H1 (cell line): ENCODE measurements around the gene STYXL1. TPM values are rescaled to one million over a fixed set of nuclear protein-coding genes. Genes with fewer than 3 reads are reported as not detected.

Experiments used
- CTCF ChIA-PET: fragments of 300-600 bp; sonication (Branson Sonifier 250); formaldehyde crosslinking; loops from one replicate; lab custom pipeline; 2021; ENCODE audit not compliant: partially characterized antibody; lab: Charles Lee
- POLR2A ChIA-PET: fragments of 300-600 bp; sonication (Branson Sonifier 250); formaldehyde crosslinking; loops from one replicate; lab custom pipeline; 2021; ENCODE audit warnings: inconsistent platforms; ENCODE audit not compliant: partially characterized antibody; lab: Charles Lee
- DNase-seq, 2 experiments: peaks; one replicate each; pipeline versions ENCODE4 v3.0.0 to v3.0.0-alpha.2; 2010 to 2022; ENCODE audit warnings: low spot score in 2 of 2, low read depth in 1 of 2, mixed read lengths in 1 of 2
- FAIRE-seq: peaks from 2 replicates; lab custom pipeline; 2011; peaks lifted over from hg19 to GRCh38; lab: Jason Lieb, UNC
- H2AFZ ChIP-seq: 2 replicates; pipeline ENCODE4 v1.8.1; 2012; ENCODE audit warnings: low read length, inconsistent platforms
- H2AK5ac ChIP-seq: 2 replicates; pipeline ENCODE4 v1.6.1; 2013; ENCODE audit warnings: low read depth, low read length
- H2BK120ac ChIP-seq: replicated peaks from 2 replicates; pipeline ENCODE3; 2013; ENCODE audit warnings: low read depth, low read length, inconsistent platforms
- H2BK12ac ChIP-seq: 2 replicates; pipeline ENCODE4 v1.6.1; 2013; ENCODE audit warnings: low read depth, low read length
- H2BK15ac ChIP-seq: 2 replicates; pipeline ENCODE4 v1.6.1; 2013; ENCODE audit warnings: low read length
- H2BK20ac ChIP-seq: 2 replicates; pipeline ENCODE4 v1.6.1; 2013; ENCODE audit warnings: low read length
- H2BK5ac ChIP-seq: 2 replicates; pipeline ENCODE4 v1.6.1; 2013; ENCODE audit warnings: low read depth, low read length
- H3K14ac ChIP-seq: 2 replicates; pipeline ENCODE4 v1.6.1; 2013; ENCODE audit warnings: inconsistent platforms; ENCODE audit not compliant: insufficient read length
- H3K18ac ChIP-seq: 2 replicates; pipeline ENCODE4 v1.6.1; 2013; ENCODE audit warnings: low read length; ENCODE audit errors: extremely low read depth
- H3K23ac ChIP-seq: 2 replicates; pipeline ENCODE4 v1.6.1; 2013; ENCODE audit warnings: inconsistent platforms; ENCODE audit not compliant: insufficient read length
- H3K23me2 ChIP-seq: 2 replicates; pipeline ENCODE4 v1.6.1; 2013; ENCODE audit warnings: low read depth, low read length
- H3K27ac ChIP-seq: 2 replicates; pipeline ENCODE4 v1.6.1; 2011; ENCODE audit warnings: low read depth, low read length, inconsistent platforms
- H3K27me3 ChIP-seq, 4 experiments: replicated peaks in 1 of 4; 1 replicate in 1 of 4; 2 replicates in 3 of 4; pipeline versions ENCODE4 v1.6.1 to v1.8.1; 2011 to 2013; ENCODE audit warnings: low read length in 3 of 4, mild to moderate bottlenecking in 3 of 4, inconsistent platforms in 2 of 4, mixed read lengths in 2 of 4, moderate library complexity in 1 of 4; ENCODE audit not compliant: control insufficient read depth in 3 of 4, insufficient read depth in 3 of 4; ENCODE audit errors: extremely low read depth in 1 of 4
- H3K36me3 ChIP-seq, 4 experiments: 2 replicates each; pipeline versions ENCODE4 v1.6.1 to v1.8.1; 2011 to 2013; ENCODE audit warnings: mild to moderate bottlenecking in 4 of 4, low read length in 3 of 4, moderate library complexity in 2 of 4, control low read depth in 1 of 4, inconsistent platforms in 1 of 4; ENCODE audit not compliant: insufficient read depth in 4 of 4, control insufficient read depth in 2 of 4
- H3K4ac ChIP-seq: replicated peaks from 2 replicates; pipeline ENCODE3; 2013; ENCODE audit warnings: low read length, low read depth, mixed read lengths, inconsistent platforms; ENCODE audit not compliant: insufficient read length
- H3K4me1 ChIP-seq, 4 experiments: replicated peaks in 1 of 4; 1 replicate in 1 of 4; 2 replicates in 3 of 4; pipeline versions ENCODE4 v1.6.1 to v1.8.1; 2011 to 2013; ENCODE audit warnings: low read length in 3 of 4, inconsistent platforms in 2 of 4, mixed read lengths in 1 of 4; ENCODE audit not compliant: insufficient read depth in 4 of 4, control insufficient read depth in 3 of 4
- H3K4me2 ChIP-seq, 2 experiments: 2 replicates each; pipeline versions ENCODE4 v1.6.1 to v1.8.1; 2011 to 2013; ENCODE audit warnings: low read depth in 2 of 2, low read length in 2 of 2, control low read depth in 1 of 2, inconsistent platforms in 1 of 2, mild to moderate bottlenecking in 1 of 2; ENCODE audit not compliant: insufficient read depth in 1 of 2
- H3K4me3 ChIP-seq, 4 experiments: fragments of 200-600, 300-600 bp in 1 of 4; sonication (generic), shearing (Covaris generic), sonication (Bioruptor Twin) in 1 of 4; 2 replicates each; pipeline versions ENCODE4 v1.5.1 to v1.8.1; 2011 to 2016; ENCODE audit warnings: low read length in 4 of 4, low read depth in 3 of 4, control low read depth in 2 of 4, inconsistent platforms in 2 of 4, mild to moderate bottlenecking in 2 of 4, mixed read lengths in 1 of 4, moderate library complexity in 1 of 4; ENCODE audit not compliant: insufficient read depth in 2 of 4; ENCODE audit errors: extremely low read depth in 1 of 4
- H3K56ac ChIP-seq: replicated peaks from 2 replicates; pipeline ENCODE3; 2013; ENCODE audit warnings: low read depth, mild to moderate bottlenecking, mixed read lengths, low read length, inconsistent platforms; ENCODE audit not compliant: insufficient read length
- H3K79me1 ChIP-seq: 2 replicates; pipeline ENCODE4 v1.6.1; 2013; ENCODE audit warnings: low read depth, low read length, control low read depth
- H3K79me2 ChIP-seq, 2 experiments: 2 replicates each; pipeline versions ENCODE4 v1.6.1 to v1.8.1; 2012 to 2013; ENCODE audit warnings: low read length in 2 of 2, mild to moderate bottlenecking in 2 of 2, inconsistent platforms in 1 of 2; ENCODE audit not compliant: insufficient read depth in 2 of 2, control insufficient read depth in 1 of 2
- H3K9ac ChIP-seq, 4 experiments: replicated peaks in 1 of 4; 1 replicate in 1 of 4; 2 replicates in 3 of 4; pipeline versions ENCODE4 v1.6.1 to v1.8.1; 2011 to 2013; ENCODE audit warnings: low read depth in 3 of 4, low read length in 3 of 4, control low read depth in 2 of 4, mild to moderate bottlenecking in 2 of 4, moderate library complexity in 2 of 4, inconsistent platforms in 1 of 4; ENCODE audit errors: extremely low read depth in 1 of 4
- H3K9me3 ChIP-seq, 2 experiments: 2 replicates each; pipeline versions ENCODE4 v1.6.1 to v1.8.1; 2012 to 2013; ENCODE audit warnings: mild to moderate bottlenecking in 2 of 2, moderate library complexity in 2 of 2, control low read depth in 1 of 2, inconsistent platforms in 1 of 2, low read depth in 1 of 2, low read length in 1 of 2, mixed read lengths in 1 of 2; ENCODE audit not compliant: insufficient read depth in 2 of 2
- H4K20me1 ChIP-seq, 2 experiments: replicated peaks in 1 of 2; 2 replicates each; pipeline versions ENCODE3 to v1.8.1; 2011 to 2013; ENCODE audit warnings: inconsistent platforms in 2 of 2, low read length in 2 of 2, mild to moderate bottlenecking in 1 of 2; ENCODE audit not compliant: insufficient read depth in 2 of 2, control insufficient read depth in 1 of 2
- H4K5ac ChIP-seq: 2 replicates; pipeline ENCODE4 v1.6.1; 2013; ENCODE audit warnings: low read length, low read depth, mixed read lengths, inconsistent platforms; ENCODE audit not compliant: insufficient read length
- H4K8ac ChIP-seq: 2 replicates; pipeline ENCODE4 v1.8.0; 2013; ENCODE audit warnings: mild to moderate bottlenecking, moderate library complexity, low read length, inconsistent platforms; ENCODE audit not compliant: insufficient read depth; ENCODE audit errors: extremely low read depth
- H4K91ac ChIP-seq: replicated peaks from 2 replicates; pipeline ENCODE3; 2013; ENCODE audit warnings: low read length, mixed read lengths, inconsistent platforms; ENCODE audit not compliant: insufficient read length
- HDAC6 ChIP-seq: IDR thresholded peaks from one replicate; pipeline ENCODE4 v1.7.1; 2012; ENCODE audit warnings: low read depth, mild to moderate bottlenecking, inconsistent platforms, low read length, moderate library complexity
- RNF2 ChIP-seq: fragments of 200-900, 300-1000 bp; sonication (generic); IDR thresholded peaks from 2 replicates; pipeline ENCODE4 v1.7.1; 2016; ENCODE audit warnings: borderline replicate concordance, low read depth, mild to moderate bottlenecking, antibody characterized with exemption, low read length; ENCODE audit not compliant: poor library complexity, severe bottlenecking; ENCODE audit errors: missing control alignments
- SAP30 ChIP-seq: fragments of 300-600 bp; sonication (generic); IDR thresholded peaks from 2 replicates; pipeline ENCODE4 v1.7.1; 2012; ENCODE audit warnings: low read length, moderate library complexity, mild to moderate bottlenecking, inconsistent platforms; ENCODE audit not compliant: insufficient read depth, insufficient replicate concordance
- WGBS, 2 experiments: shearing (Covaris generic) in 1 of 2; methylation state at CpG; one replicate each; pipeline versions ENCODE4 v1.1.6 to v1.1.7; 2013 to 2015; ENCODE audit warnings: low lambda C conversion rate in 2 of 2, mixed read lengths in 2 of 2, inconsistent platforms in 1 of 2, low coverage in 1 of 2, missing lambda C conversion rate in 1 of 2; ENCODE audit not compliant: insufficient replicate concordance in 2 of 2, insufficient coverage in 1 of 2, insufficient read length in 1 of 2; ENCODE audit errors: extremely low coverage in 1 of 2, missing lambda C conversion rate in 1 of 2; 5-methylcytosine and 5-hydroxymethylcytosine counted together
- polyA plus RNA-seq, 7 experiments: library from polyadenylated mRNA; depleted of rRNA in 3 of 7; stranded (reverse) in 5 of 7; unstranded in 2 of 7; fragments of >200 nt in 5 of 7; fragments of 200-250 nt in 2 of 7; gene quantifications; 1 replicate in 5 of 7; 2 replicates in 1 of 7; 4 replicates in 1 of 7; pipeline versions ENCODE4 v1.2.1 to v1.2.3, GENCODE V29; 2011 to 2013; ENCODE audit warnings: missing spikeins in 2 of 7, mixed read lengths in 2 of 7
- total RNA-seq: library from RNA; stranded (reverse); fragmentation: NEBNext Ultra II Directional; extraction: Animal tissue kit (Norgen Biotek cat#: 25700); gene quantifications from 2 replicates; pipeline ENCODE4 v1.2.1, GENCODE V29; 2021

Gene STYXL1
- total and polyA plus RNA-seq, 2 of the 8 experiments (the other 6 are each of a cell fraction or from before 2014, with no cell fraction given), result 32.3 to 53.9 TPM

DNA sequence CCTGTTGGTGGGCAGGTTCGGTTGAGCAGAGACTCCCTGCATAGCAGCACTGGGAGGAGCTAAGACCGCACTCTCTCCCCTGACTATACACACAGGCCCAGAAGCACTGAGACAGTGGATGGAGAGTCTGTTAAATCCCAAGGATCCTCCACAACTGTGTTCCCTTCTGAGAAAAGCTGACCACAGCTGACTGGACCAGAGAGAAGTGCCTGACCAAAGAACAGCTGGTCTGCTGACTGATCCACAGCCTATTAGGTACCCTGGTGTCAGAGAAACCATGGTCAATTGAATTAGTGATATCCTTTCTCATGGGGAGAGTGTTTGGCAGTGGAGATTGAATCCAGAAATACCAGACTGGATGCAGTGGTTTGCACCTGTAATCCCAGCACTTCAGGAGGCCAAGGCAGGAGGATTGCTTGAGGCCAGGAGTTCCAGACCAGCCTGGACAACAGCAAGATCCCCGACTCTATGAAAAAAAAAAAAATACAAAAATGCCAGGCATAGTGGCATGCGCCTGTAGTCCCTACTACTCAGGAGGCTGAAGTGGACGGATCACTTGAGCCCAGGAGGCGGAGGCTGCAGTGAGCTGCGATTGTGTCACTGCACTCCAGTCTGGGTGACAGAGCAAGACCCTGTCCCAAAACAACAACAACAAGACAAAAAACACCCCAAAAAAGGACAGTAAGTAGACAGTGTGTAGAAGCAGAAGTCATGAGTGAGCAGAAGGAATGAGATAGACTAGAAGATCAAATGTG is 25.6 kb downstream of the STYXL1 start:
- TF ChIP-seq HDAC6 (no peak), RNF2 (no peak), SAP30 (no peak)
- no peaks in the 10 kb centered on the region for H3K23me2 ChIP-seq

More for the DNA sequence above, 25.6 kb downstream of the STYXL1 start:
- Histone ChIP-seq H3K14ac (no peak overlapping the region), H2BK15ac (no peak overlapping the region), H2BK5ac (no peak overlapping the region), H3K4me3 (no peak overlapping the region), H3K4me1 (no peaks in the 10 kb centered on the region), H2BK12ac (no peak overlapping the region), H3K79me2 (no peaks in the 10 kb centered on the region), H3K9ac (no peak overlapping the region), H3K18ac (no peak overlapping the region), H3K36me3 (no peaks in the 10 kb centered on the region; a peak in 3 of 8 replicates), H4K8ac (no peak overlapping the region), H3K27ac (no peak overlapping the region), H3K4ac (no peak overlapping the region), H3K56ac (no peak overlapping the region), H3K4me2 (no peak overlapping the region), H4K91ac (no peak overlapping the region), H2BK20ac (no peak overlapping the region), H4K20me1 (no peaks in the 10 kb centered on the region), H2BK120ac (no peak overlapping the region), H2AK5ac (no peak overlapping the region), H3K9me3 (no peaks in the 10 kb centered on the region), H3K23ac (no peak overlapping the region), H2AFZ (no peak overlapping the region), H3K79me1 (no peaks in the 10 kb centered on the region), H3K27me3 (no peaks in the 10 kb centered on the region), H4K5ac (no peak overlapping the region)
- DNase-seq, result no peak
- 86% methylated on average over 7 of the region's 7 CpGs; no CpG with 5 or more reads in 1 of the 2 experiments for WGBS, 2 experiments
- CTCF ChIA-PET, result interaction anchor here (1.4 to 3.7 kb wide), 7 partner anchors 10 to 261 kb away, joined by 3 to 36 read pairs (median 6); no protein-coding TSS in a partner anchor
- POLR2A ChIA-PET, result interaction anchor here (0.6 to 1.4 kb wide), 7 partner anchors 11 to 144 kb away, joined by 3 to 6 read pairs (median 3); partner anchors contain the start of genes POR and RHBDD2
- no peak for FAIRE-seq
